ENCODE results near the gene B3GAT3. TPM values are rescaled to one million over a fixed set of nuclear protein-coding genes. Genes with fewer than 3 reads are reported as not detected.

The B3GAT3 gene
- polyA plus RNA-seq, 1 donor from 2014 or later = 102 TPM

DNA sequence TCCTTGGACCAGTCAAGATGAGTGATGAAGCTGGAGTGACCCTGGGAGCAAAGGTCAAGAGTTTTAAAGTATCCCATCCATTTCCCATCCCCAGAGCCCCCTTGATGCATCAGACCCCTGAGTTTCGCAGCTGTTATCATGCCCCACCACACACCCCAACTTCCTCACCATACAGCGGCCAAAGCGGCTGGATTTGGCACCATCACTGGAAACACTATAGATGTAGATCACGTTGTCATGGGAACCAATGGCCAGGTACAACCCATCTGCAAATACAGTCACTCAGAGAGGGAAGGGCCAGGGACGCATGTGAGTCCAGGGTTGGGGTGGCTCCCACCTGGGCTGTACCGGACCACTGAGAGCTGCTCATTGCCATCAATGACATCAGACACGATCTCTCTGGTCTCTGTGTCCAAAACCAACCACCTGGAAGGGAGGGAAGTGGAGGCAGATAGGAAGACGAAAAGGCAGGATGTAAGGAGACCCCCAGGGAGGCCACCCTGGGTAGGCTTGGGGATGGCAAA, 17.9 kb downstream of the B3GAT3 start:
- Histone ChIP-seq H3K27ac (ENCODE audit: low read length) (no peak overlapping the region), H3K9me2 (ENCODE audit: insufficient read depth, low read length) (no peaks in the 10 kb centered on the region), H3K9ac (ENCODE audit: low read length) (no peak overlapping the region), H3F3A (ENCODE audit: insufficient read depth, low read length, poor library complexity, severe bottlenecking) (no peaks in the 10 kb centered on the region), H3K4me2 (ENCODE audit: low read length) (no peak overlapping the region), H2AFZ (ENCODE audit: low read depth, low read length) (no peak overlapping the region), H3K79me2 (replicated peaks; ENCODE audit: insufficient read depth, low read length) (peaks cover 25% of the 10 kb centered on the region), H3K9me3 (ENCODE audit: low read length) (no peaks in the 10 kb centered on the region), H3K4me3 (ENCODE audit: low read length) (no peak overlapping the region), H4K20me1 (ENCODE audit: insufficient read depth) (no peaks in the 10 kb centered on the region), H3K27me3 (ENCODE audit: insufficient read depth, low read depth, low read length) (no peaks in the 10 kb centered on the region), H3K36me3 (ENCODE audit: insufficient read depth, low read length) (no peaks in the 10 kb centered on the region)
- TF ChIP-seq TAF1 (IDR thresholded peaks at IDR 0.05; ENCODE audit: low read depth) (no peak), REST (IDR thresholded peaks at IDR 0.05; ENCODE audit: borderline replicate concordance) (no peak), CTCF (IDR thresholded peaks at IDR 0.05; ENCODE audit: poor library complexity, severe bottlenecking) (no peak), MXI1 (conservative IDR thresholded peaks at IDR 0.05; ENCODE audit: poor library complexity, severe bottlenecking) (no peak), EZH2 (IDR thresholded peaks at IDR 0.05; ENCODE audit: borderline replicate concordance, insufficient read depth, low read length, poor library complexity, severe bottlenecking) (no peak), EP300 (conservative IDR thresholded peaks at IDR 0.05; ENCODE audit: poor library complexity, severe bottlenecking) (no peak), SMC3 (conservative IDR thresholded peaks at IDR 0.05; ENCODE audit: poor library complexity) (no peak), RAD21 (conservative IDR thresholded peaks at IDR 0.05) (no peak), POLR2AphosphoS5 (IDR thresholded peaks at IDR 0.05) (no peak)

DNA sequence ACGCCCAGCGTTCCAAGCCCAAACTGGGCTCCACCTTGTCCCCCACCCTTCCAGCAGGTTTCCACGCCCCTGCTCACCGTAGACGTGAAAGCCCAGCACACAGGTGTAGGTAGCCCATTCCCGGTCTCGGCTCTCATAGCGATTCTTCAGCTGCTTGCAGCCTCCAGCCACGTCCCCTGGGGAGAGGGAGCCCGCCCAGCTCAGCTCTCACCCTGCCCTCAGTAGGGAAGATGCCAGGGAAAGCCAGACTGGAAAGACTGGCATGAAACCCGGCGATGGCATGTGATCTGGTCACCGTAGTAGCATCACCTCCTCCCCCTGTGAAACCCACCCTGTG, 18.7 kb downstream of the B3GAT3 start:
- Histone ChIP-seq H3K27me3 (ENCODE audit: insufficient read depth, low read depth, low read length) (no peaks in the 10 kb centered on the region), H3K9ac (ENCODE audit: low read length) (peak overlapping the region; percentile 78), H3K9me3 (ENCODE audit: low read length) (no peaks in the 10 kb centered on the region), H3K79me2 (replicated peaks; ENCODE audit: insufficient read depth, low read length) (peaks cover 32% of the 10 kb centered on the region), H3K27ac (ENCODE audit: low read length) (no peak overlapping the region), H3F3A (ENCODE audit: insufficient read depth, low read length, poor library complexity, severe bottlenecking) (no peaks in the 10 kb centered on the region), H2AFZ (ENCODE audit: low read depth, low read length) (no peak overlapping the region), H3K9me2 (ENCODE audit: insufficient read depth, low read length) (no peaks in the 10 kb centered on the region), H3K4me2 (ENCODE audit: low read length) (no peak overlapping the region), H3K36me3 (ENCODE audit: insufficient read depth, low read length) (no peaks in the 10 kb centered on the region), H3K4me3 (ENCODE audit: low read length) (no peak overlapping the region), H4K20me1 (ENCODE audit: insufficient read depth) (no peaks in the 10 kb centered on the region)
- no peak for TF ChIP-seq EP300 (conservative IDR thresholded peaks at IDR 0.05; ENCODE audit: poor library complexity, severe bottlenecking)
- TF ChIP-seq REST (IDR thresholded peaks at IDR 0.05; ENCODE audit: borderline replicate concordance) = no peak
- no peak for TF ChIP-seq SMC3 (conservative IDR thresholded peaks at IDR 0.05; ENCODE audit: poor library complexity)
- TF ChIP-seq MXI1 (conservative IDR thresholded peaks at IDR 0.05; ENCODE audit: poor library complexity, severe bottlenecking) = no peak
